ENCODE measurements around the gene DDX25. TPM values are rescaled to one million over a fixed set of nuclear protein-coding genes. Genes with fewer than 3 reads are reported as not detected.

The DDX25 gene
- polyA plus RNA-seq, 3 donors from 2014 or later: not detected

GRCh38 chr11:125918140-125918840, 14.0 kb downstream of the DDX25 start:
- H3K4me1 Mint-ChIP-seq: no peaks in the 10 kb centered on the region
- peaks cover 4 to 14% (median 5%) of the 10 kb centered on the region in 3 donors for H3K27me3 Mint-ChIP-seq (ENCODE audit: low read depth in 3 of 3)
- no peak for DNase-seq
- H3K36me3 Mint-ChIP-seq: no peaks in the 10 kb centered on the region
- H3K4me3 Mint-ChIP-seq: no peak overlapping the region
- H3K27ac Mint-ChIP-seq: no peak overlapping the region
- no peaks in the 10 kb centered on the region for H3K9me3 Mint-ChIP-seq

DNA sequence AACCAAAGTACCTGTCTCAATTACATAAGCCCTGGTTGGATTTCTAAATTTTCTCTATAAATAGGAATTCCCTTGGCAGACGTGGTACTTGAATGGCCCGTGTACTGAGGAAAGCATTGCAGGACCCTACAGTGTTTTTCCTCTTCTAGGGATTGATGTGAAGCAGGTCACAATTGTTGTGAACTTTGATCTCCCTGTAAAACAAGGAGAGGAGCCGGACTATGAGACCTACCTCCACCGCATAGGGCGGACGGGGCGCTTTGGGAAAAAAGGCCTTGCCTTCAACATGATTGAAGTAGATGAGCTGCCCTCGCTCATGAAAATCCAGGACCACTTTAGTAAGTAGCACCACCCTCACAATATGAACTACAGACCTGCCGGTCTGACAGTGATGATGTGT, 16.7 kb downstream of the DDX25 start:
- Mint-ChIP-seq H3K4me1 (no peaks in the 10 kb centered on the region), H3K9me3 (no peaks in the 10 kb centered on the region), H3K27me3 (ENCODE audit: low read depth in 3 of 3) (peaks cover 2 to 16% (median 5%) of the 10 kb centered on the region in 3 donors), H3K36me3 (no peaks in the 10 kb centered on the region), H3K27ac (no peak overlapping the region), H3K4me3 (no peak overlapping the region)
- no peak for DNase-seq

GRCh38 chr11:125922156-125922555, 17.8 kb downstream of the DDX25 start:
- Mint-ChIP-seq H3K4me1 (no peaks in the 10 kb centered on the region), H3K27me3 (ENCODE audit: low read depth in 3 of 3) (peaks cover 1 to 14% (median 2%) of the 10 kb centered on the region in 3 donors), H3K9me3 (no peaks in the 10 kb centered on the region), H3K27ac (no peak overlapping the region), H3K4me3 (no peak overlapping the region), H3K36me3 (no peaks in the 10 kb centered on the region)
- DNase-seq: no peak

DNA sequence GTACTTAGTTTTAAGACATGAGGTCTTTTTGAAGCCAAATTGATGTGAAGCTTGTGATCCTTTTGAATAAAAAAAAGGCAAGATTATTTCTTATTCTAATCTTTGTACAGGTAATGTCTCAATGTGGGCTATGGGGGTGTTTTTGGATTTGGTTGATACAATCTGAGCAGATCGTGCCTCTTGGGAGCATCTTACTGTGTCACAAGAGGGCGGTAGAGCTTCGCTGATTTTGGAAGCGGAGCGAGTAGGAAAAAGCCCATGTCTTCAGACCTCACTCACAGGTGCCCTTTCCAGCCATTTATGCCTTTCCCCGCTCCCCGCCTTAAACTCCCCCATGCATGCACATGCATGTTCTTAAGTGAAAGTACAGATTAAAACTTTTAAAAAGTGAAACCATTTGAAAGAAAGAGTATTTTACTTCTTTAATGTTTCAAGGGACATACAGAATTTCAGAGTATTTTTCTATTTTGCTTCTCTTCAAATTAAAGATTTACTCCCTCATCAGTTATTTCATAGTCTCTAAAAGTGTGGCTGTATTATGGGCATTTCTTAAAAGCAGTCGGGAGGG, 18.8 kb downstream of the DDX25 start:
- Mint-ChIP-seq H3K4me3 (no peak overlapping the region), H3K27me3 (ENCODE audit: low read depth in 3 of 3) (peaks cover 1 to 16% (median 2%) of the 10 kb centered on the region in 3 donors), H3K36me3 (no peaks in the 10 kb centered on the region), H3K9me3 (no peaks in the 10 kb centered on the region), H3K27ac (no peak overlapping the region), H3K4me1 (no peaks in the 10 kb centered on the region)
- peak in 2 of 3 donors; percentile 11 to 17 for DNase-seq

DNA sequence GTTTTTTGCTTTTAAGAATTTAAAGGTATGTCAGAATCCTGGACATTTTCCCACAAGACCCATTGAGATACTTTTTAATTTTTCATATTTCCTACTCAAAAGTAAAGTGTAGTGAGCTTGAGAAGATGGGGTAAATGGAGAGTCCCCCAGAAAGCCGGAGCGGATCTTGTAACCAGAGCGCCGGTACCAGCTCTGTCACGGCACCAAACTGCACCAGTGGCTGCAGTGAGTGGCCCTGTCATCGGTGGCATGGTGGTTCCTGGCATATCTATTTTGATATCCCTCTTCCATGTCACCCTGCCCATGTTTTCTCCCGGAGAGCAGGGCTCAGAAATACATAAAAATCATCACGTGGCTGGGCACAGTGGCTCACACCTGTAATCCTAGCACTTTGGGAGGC, 19.3 kb downstream of the DDX25 start:
- Mint-ChIP-seq H3K36me3 (no peaks in the 10 kb centered on the region), H3K27me3 (ENCODE audit: low read depth in 3 of 3) (peaks cover 0 to 16% (median 1%) of the 10 kb centered on the region in 3 donors), H3K4me3 (no peak overlapping the region), H3K9me3 (no peaks in the 10 kb centered on the region), H3K4me1 (no peaks in the 10 kb centered on the region), H3K27ac (no peak overlapping the region)
- no peak for DNase-seq

DNA sequence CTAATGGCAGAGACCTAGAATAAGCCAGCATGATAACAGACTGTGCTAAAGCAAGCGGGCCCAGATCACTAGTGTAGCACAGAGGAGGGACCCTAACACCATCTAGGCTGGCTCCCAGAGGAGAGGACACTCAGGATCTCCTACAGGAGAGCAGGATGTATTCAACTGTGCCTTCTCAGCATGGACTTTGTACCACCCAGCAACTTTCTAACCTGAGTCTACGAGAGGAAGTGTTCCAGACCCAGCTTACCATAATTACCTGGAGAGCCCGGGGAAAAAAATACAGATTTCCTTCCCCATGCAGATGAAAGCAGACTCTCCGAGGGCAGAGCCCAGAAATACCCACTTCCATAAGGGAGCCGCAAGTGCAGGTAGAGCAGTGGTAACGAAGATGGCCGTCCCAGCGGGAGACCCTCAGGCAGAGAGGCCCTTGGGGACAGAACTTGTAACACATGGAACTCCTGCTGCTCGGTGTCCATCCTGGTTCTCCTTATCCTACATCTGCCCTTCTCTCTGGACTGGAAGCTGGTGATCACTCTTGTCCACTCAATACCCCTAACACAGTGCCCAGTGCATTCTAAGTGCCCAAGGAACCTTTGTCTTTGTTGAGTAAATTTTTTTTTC, 20.2 kb downstream of the DDX25 start:
- H3K27me3 Mint-ChIP-seq (ENCODE audit: low read depth in 3 of 3): peaks cover 0 to 14% (median 1%) of the 10 kb centered on the region in 3 donors

GRCh38 chr11:125925247-125925740, 21.0 kb downstream of the DDX25 start:
- no peaks in the 10 kb centered on the region for H3K36me3 Mint-ChIP-seq
- peaks cover 1 to 13% (median 1%) of the 10 kb centered on the region in 3 donors for H3K27me3 Mint-ChIP-seq (ENCODE audit: low read depth in 3 of 3)
- no peak overlapping the region for H3K4me3 Mint-ChIP-seq

More for the DNA sequence above, 20.2 kb downstream of the DDX25 start:
- H3K4me1 Mint-ChIP-seq: no peaks in the 10 kb centered on the region
- no peak for DNase-seq
- H3K27ac Mint-ChIP-seq: peak overlapping the region in 1 of 6 donors; percentile 16
- H3K9me3 Mint-ChIP-seq: no peaks in the 10 kb centered on the region
- H3K4me3 Mint-ChIP-seq: no peak overlapping the region
- no peaks in the 10 kb centered on the region for H3K36me3 Mint-ChIP-seq

GRCh38 chr11:125925804-125926203, 21.5 kb downstream of the DDX25 start:
- no peaks in the 10 kb centered on the region for H3K9me3 Mint-ChIP-seq
- no peak overlapping the region for H3K27ac Mint-ChIP-seq
- peaks cover 1 to 10% (median 1%) of the 10 kb centered on the region in 3 donors for H3K27me3 Mint-ChIP-seq (ENCODE audit: low read depth in 3 of 3)
- H3K36me3 Mint-ChIP-seq: no peaks in the 10 kb centered on the region
- no peak for DNase-seq
- H3K4me1 Mint-ChIP-seq: no peaks in the 10 kb centered on the region
- H3K4me3 Mint-ChIP-seq: no peak overlapping the region

More at GRCh38 chr11:125925247-125925740, 21.0 kb downstream of the DDX25 start:
- Mint-ChIP-seq H3K4me1 (no peaks in the 10 kb centered on the region), H3K9me3 (no peaks in the 10 kb centered on the region), H3K27ac (no peak overlapping the region)
- DNase-seq: no peak

- no peak overlapping the region for H3K4me3 Mint-ChIP-seq
- H3K36me3 Mint-ChIP-seq: no peaks in the 10 kb centered on the region
- peaks cover 1 to 10% (median 1%) of the 10 kb centered on the region in 3 donors for H3K27me3 Mint-ChIP-seq (ENCODE audit: low read depth in 3 of 3)
- no peaks in the 10 kb centered on the region for H3K9me3 Mint-ChIP-seq
- H3K27ac Mint-ChIP-seq: no peak overlapping the region
- no peak for DNase-seq
- H3K4me1 Mint-ChIP-seq: no peaks in the 10 kb centered on the region
Measured at GRCh38 chr11:125926682-125927081, 22.4 kb downstream of the DDX25 start.

- Mint-ChIP-seq H3K4me3 (no peak overlapping the region), H3K4me1 (no peaks in the 10 kb centered on the region), H3K27ac (no peak overlapping the region), H3K27me3 (ENCODE audit: low read depth in 3 of 3) (peaks cover 0 to 9% (median 1%) of the 10 kb centered on the region in 3 donors), H3K9me3 (no peaks in the 10 kb centered on the region), H3K36me3 (no peaks in the 10 kb centered on the region)
- DNase-seq: no peak
Measured at GRCh38 chr11:125929445-125930075, 25.3 kb downstream of the DDX25 start.

GRCh38 chr11:125930076-125930450, 25.8 kb downstream of the DDX25 start:
- H3K4me3 Mint-ChIP-seq: no peak overlapping the region
- no peak for DNase-seq
- no peak overlapping the region for H3K27ac Mint-ChIP-seq
- no peaks in the 10 kb centered on the region for H3K4me1 Mint-ChIP-seq
- no peaks in the 10 kb centered on the region for H3K9me3 Mint-ChIP-seq
- H3K27me3 Mint-ChIP-seq (ENCODE audit: low read depth in 3 of 3): peaks cover 0 to 9% (median 1%) of the 10 kb centered on the region in 3 donors
- H3K36me3 Mint-ChIP-seq: no peaks in the 10 kb centered on the region

DNA sequence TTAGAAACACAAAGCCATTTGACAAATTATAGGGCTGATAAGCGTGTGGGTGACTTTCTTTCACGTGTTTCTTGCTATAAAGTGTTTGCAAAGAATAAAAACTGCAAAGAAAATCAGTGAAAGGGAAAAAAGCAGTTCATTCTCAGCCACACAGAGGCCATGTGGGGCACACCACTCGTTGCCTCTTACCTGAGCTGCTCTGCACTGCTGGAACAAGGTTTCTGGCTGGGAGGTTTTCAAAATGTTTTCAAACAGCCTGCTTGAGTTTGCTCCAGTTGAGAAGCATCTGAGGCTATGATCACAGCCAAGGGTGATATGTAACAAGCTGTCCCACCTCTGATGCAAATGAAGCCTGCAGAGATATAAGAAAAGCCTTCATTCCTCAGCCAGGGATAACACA, 26.8 kb downstream of the DDX25 start:
- Mint-ChIP-seq H3K27me3 (ENCODE audit: low read depth in 3 of 3) (peaks cover 0 to 8% (median 3%) of the 10 kb centered on the region in 3 donors), H3K4me1 (no peaks in the 10 kb centered on the region), H3K36me3 (no peaks in the 10 kb centered on the region), H3K4me3 (no peak overlapping the region), H3K9me3 (no peaks in the 10 kb centered on the region), H3K27ac (no peak overlapping the region)
- no peak for DNase-seq

DNA sequence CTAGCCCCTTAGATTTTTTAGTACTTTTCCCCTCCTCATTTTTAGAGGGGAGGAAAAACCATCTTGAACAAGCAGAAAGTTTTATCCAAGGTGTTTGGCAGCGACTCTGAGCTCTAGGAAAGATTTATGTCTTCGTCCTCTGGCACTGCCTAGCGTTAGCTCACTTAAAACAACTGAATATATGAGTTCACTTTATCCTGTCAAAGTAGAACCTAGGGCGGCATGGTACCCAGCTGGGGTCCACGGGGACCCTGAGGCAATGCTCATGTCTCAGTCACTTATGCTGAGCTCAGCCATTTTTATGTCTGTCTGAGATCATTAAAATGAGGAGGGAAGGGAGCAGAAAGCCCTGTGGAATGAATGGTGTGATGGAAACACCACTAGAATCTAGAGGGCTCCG, 27.4 kb downstream of the DDX25 start:
- Mint-ChIP-seq H3K27ac (no peak overlapping the region), H3K27me3 (ENCODE audit: low read depth in 3 of 3) (peaks cover 0 to 8% (median 3%) of the 10 kb centered on the region in 3 donors), H3K36me3 (no peaks in the 10 kb centered on the region), H3K9me3 (no peaks in the 10 kb centered on the region), H3K4me1 (no peaks in the 10 kb centered on the region), H3K4me3 (no peak overlapping the region)
- no peak for DNase-seq

GRCh38 chr11:125932301-125932700, 28.0 kb downstream of the DDX25 start:
- Mint-ChIP-seq H3K4me1 (no peaks in the 10 kb centered on the region), H3K27ac (no peak overlapping the region), H3K9me3 (no peaks in the 10 kb centered on the region), H3K36me3 (no peaks in the 10 kb centered on the region), H3K4me3 (no peak overlapping the region), H3K27me3 (ENCODE audit: low read depth in 3 of 3) (peaks cover 0 to 3% (median 2%) of the 10 kb centered on the region in 3 donors)
- DNase-seq: no peak

Data from immature natural killer cell (primary cell).